ENCODE data around the gene HOXB3.

HOXB3 gene

DNA sequence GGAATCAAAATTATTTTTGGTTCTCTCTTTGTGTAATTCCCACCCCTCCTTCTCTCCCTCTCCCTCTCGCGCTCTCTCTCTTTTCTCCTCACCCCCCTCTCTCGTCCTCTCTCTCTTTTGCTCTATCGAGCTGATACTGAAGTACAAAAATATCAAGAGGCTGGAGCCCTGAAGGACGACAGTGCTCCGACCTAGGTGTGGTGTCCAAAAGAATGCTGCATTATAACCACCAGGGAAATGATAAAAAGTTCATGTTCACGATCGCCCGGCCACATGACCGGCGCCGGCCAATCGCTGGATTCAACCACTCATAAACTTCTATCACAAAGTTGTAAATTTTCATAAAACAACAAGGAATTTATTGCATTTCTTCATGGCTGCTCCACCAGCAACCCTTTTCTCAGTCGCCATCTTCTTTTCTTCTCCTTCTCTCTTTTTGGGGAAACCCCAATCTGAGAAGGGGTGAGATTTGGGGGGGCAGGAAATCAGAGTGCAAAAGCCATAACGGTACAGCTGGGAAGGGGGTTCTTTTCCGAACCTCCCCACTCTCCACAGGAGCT is 14.8 kb upstream of the HOXB3 start, which contains the start of gene HOXB6:
HOXB6 (minus strand) TSS at position 217 of the 560 bp plus-strand sequence. CDS start 6,836 bp downstream, outside the sequence.
- H3K4me2 ChIP-seq (ENCODE audit: insufficient read depth, low read length): no peak within 1 kb of the TSS
- H2AFZ ChIP-seq (ENCODE audit: low read depth, low read length): no peak within 1 kb of the TSS
- peaks cover 11% of the 10 kb centered on the region for H3K27me3 ChIP-seq (ENCODE audit: insufficient read depth, low read length, poor library complexity)
- no peak for TF ChIP-seq EZH2 (IDR thresholded peaks at IDR 0.05; ENCODE audit: borderline replicate concordance, low read depth, low read length, severe bottlenecking)
- TF ChIP-seq, protein P1, sequence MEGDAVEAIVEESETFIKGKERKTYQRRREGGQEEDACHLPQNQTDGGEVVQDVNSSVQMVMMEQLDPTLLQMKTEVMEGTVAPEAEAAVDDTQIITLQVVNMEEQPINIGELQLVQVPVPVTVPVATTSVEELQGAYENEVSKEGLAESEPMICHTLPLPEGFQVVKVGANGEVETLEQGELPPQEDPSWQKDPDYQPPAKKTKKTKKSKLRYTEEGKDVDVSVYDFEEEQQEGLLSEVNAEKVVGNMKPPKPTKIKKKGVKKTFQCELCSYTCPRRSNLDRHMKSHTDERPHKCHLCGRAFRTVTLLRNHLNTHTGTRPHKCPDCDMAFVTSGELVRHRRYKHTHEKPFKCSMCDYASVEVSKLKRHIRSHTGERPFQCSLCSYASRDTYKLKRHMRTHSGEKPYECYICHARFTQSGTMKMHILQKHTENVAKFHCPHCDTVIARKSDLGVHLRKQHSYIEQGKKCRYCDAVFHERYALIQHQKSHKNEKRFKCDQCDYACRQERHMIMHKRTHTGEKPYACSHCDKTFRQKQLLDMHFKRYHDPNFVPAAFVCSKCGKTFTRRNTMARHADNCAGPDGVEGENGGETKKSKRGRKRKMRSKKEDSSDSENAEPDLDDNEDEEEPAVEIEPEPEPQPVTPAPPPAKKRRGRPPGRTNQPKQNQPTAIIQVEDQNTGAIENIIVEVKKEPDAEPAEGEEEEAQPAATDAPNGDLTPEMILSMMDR (IDR thresholded peaks at IDR 0.05; ENCODE audit: borderline replicate concordance, extremely low read depth, low read length, poor library complexity, severe bottlenecking): no peak
- no peak within 1 kb of the TSS for H3K4me3 ChIP-seq (ENCODE audit: low read depth in 1 of 2, low read length in 2 of 2)
- no peak within 1 kb of the TSS for H3K27ac ChIP-seq (ENCODE audit: low read length)
- H4K20me1 ChIP-seq (ENCODE audit: insufficient read depth, low read length): no peaks in the 10 kb centered on the region
- H3K79me2 ChIP-seq (ENCODE audit: insufficient read depth, low read length): no peaks in the 10 kb centered on the region
- no peak for ATAC-seq (ENCODE audit: insufficient read depth, low read depth)
- no peaks in the 10 kb centered on the region for H3K9me3 ChIP-seq (ENCODE audit: insufficient read depth, low read length, severe bottlenecking)
- DNase-seq: no peak
- no peaks in the 10 kb centered on the region for H3K36me3 ChIP-seq (ENCODE audit: insufficient read depth, low read length)
- H3K9ac ChIP-seq (ENCODE audit: low read depth, low read length): no peak within 1 kb of the TSS
- H3K4me1 ChIP-seq (ENCODE audit: insufficient read depth, low read length): no peaks in the 10 kb centered on the region

- H3K79me2 ChIP-seq (ENCODE audit: insufficient read depth, low read length): no peaks in the 10 kb centered on the region
- DNase-seq: no peak
- no peak for ATAC-seq (ENCODE audit: insufficient read depth, low read depth)
- H3K27ac ChIP-seq (ENCODE audit: low read length): no peak overlapping the region
- no peaks in the 10 kb centered on the region for H4K20me1 ChIP-seq (ENCODE audit: insufficient read depth, low read length)
- no peaks in the 10 kb centered on the region for H3K36me3 ChIP-seq (ENCODE audit: insufficient read depth, low read length)
- no peak overlapping the region for H2AFZ ChIP-seq (ENCODE audit: low read depth, low read length)
- H3K4me3 ChIP-seq (ENCODE audit: low read depth in 1 of 2, low read length in 2 of 2): no peak overlapping the region
- no peaks in the 10 kb centered on the region for H3K4me1 ChIP-seq (ENCODE audit: insufficient read depth, low read length)
- H3K27me3 ChIP-seq (ENCODE audit: insufficient read depth, low read length, poor library complexity): peaks cover 9% of the 10 kb centered on the region
- H3K9ac ChIP-seq (ENCODE audit: low read depth, low read length): no peak overlapping the region
- no peak for TF ChIP-seq EZH2 (IDR thresholded peaks at IDR 0.05; ENCODE audit: borderline replicate concordance, low read depth, low read length, severe bottlenecking)
- TF ChIP-seq, protein P1 (IDR thresholded peaks at IDR 0.05; ENCODE audit: borderline replicate concordance, extremely low read depth, low read length, poor library complexity, severe bottlenecking): no peak
- H3K4me2 ChIP-seq (ENCODE audit: insufficient read depth, low read length): no peak overlapping the region
- H3K9me3 ChIP-seq (ENCODE audit: insufficient read depth, low read length, severe bottlenecking): no peaks in the 10 kb centered on the region
These were observed 14.1 kb upstream of the HOXB3 start for GRCh38 chr17:48603959-48604769.

DNA sequence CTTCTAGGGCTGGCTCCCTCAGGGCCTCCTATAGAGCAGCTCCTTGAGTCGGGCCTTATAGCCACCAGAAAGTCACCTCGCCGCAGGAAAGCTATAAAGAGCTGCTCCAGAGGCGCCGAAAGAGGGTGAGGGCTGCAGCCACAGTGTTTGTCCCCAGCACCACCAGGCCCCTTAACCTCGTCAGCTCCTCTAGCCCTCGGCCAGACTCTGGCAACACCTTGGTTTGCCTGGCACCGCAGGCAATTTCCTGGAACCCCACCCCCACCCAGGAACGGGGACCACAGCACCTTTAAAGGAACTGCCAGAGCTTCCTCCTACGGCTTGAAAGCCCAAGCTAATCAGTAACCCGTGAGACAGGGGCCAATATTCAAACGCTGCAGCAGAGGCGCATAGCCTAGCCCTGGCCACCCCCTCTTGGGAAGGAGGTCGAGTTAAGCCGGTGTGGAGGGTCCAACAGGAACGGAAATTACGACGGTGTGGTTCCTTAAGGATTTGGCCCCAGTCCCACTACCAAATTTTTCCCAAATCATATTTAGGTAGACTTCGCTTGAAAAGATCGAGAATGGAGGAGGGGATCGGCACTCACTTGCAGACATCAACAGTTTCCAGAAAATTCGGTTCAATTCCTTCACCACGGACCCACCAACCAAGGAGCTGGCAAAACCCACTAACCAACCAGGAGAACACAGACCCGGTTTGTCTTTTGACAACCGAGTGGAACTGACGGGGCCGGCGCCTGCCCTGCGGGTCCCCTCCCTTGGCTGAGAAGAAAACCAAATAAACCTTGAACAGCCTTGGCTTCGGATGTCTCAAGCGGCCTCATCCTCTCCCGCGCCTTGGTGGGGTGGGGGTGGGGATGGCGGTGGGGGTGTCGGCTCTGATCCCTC is 11.7 kb upstream of the HOXB3 start:
- no peak for TF ChIP-seq EZH2 (IDR thresholded peaks at IDR 0.05; ENCODE audit: borderline replicate concordance, low read depth, low read length, severe bottlenecking)
- TF ChIP-seq, protein P1 (IDR thresholded peaks at IDR 0.05; ENCODE audit: borderline replicate concordance, extremely low read depth, low read length, poor library complexity, severe bottlenecking): no peak
- H3K27me3 ChIP-seq (ENCODE audit: insufficient read depth, low read length, poor library complexity): peaks cover 9% of the 10 kb centered on the region
- H3K9me3 ChIP-seq (ENCODE audit: insufficient read depth, low read length, severe bottlenecking): no peaks in the 10 kb centered on the region
- no peaks in the 10 kb centered on the region for H4K20me1 ChIP-seq (ENCODE audit: insufficient read depth, low read length)
- H2AFZ ChIP-seq (ENCODE audit: low read depth, low read length): no peak overlapping the region
- H3K36me3 ChIP-seq (ENCODE audit: insufficient read depth, low read length): no peaks in the 10 kb centered on the region
- ATAC-seq (ENCODE audit: insufficient read depth, low read depth) (no peak), DNase-seq (no peak)
- no peaks in the 10 kb centered on the region for H3K4me1 ChIP-seq (ENCODE audit: insufficient read depth, low read length)
- H3K79me2 ChIP-seq (ENCODE audit: insufficient read depth, low read length): no peaks in the 10 kb centered on the region
- H3K27ac ChIP-seq (ENCODE audit: low read length): no peak overlapping the region
- no peak overlapping the region for H3K4me3 ChIP-seq (ENCODE audit: low read depth in 1 of 2, low read length in 2 of 2)
- no peak overlapping the region for H3K9ac ChIP-seq (ENCODE audit: low read depth, low read length)
- no peak overlapping the region for H3K4me2 ChIP-seq (ENCODE audit: insufficient read depth, low read length)

Measured in DND-41 (cell line).